SIG-M5 treated with dmso at 0.1 percent for 504 hours (cell line): ENCODE measurements around the gene ADGRL2.

ENCODE experiments used
- DNase-seq: peaks from one replicate; lab custom pipeline; 2025; ENCODE audit not compliant: unreplicated experiment; lab: John Stamatoyannopoulos, UW

The ADGRL2 gene

DNA sequence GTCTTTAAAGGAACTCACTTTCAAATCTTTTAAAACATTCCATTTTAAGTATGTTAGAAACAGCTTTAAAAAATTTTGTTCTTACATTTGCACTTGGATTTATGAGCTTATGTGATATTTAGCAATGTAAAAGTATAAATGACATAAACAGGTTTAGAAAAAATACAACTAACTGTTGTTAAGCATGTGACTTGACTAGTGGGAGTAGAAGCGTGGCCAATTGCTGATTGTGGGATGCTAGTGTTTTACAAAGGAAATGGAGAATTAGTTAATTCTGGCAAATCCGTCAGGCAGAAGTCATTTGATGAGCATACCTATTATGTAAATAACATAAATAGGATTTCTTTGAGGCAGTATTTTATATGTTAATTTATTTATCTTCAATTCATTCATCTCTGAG is 175.8 kb downstream of the ADGRL2 start:
- no peak for DNase-seq

DNA sequence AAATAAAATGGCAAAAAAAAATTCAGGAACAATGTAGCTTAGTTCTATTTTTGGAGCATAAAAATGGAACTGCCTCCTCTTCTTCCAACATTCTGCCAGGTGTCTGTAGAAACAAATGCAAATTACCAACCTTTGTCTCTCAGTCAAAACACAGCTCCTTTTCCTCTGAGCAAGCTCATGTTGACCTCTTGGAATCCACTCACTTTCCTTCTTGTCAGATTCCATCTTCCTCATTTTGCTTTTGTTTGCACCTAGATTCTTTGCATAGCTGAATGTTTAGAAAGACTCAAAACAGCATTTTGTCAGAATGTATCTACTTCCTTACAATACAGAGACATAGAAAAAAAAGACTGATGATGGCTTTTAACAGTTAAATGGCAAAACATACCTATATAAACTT is 178.2 kb downstream of the ADGRL2 start:
- DNase-seq = no peak

DNA sequence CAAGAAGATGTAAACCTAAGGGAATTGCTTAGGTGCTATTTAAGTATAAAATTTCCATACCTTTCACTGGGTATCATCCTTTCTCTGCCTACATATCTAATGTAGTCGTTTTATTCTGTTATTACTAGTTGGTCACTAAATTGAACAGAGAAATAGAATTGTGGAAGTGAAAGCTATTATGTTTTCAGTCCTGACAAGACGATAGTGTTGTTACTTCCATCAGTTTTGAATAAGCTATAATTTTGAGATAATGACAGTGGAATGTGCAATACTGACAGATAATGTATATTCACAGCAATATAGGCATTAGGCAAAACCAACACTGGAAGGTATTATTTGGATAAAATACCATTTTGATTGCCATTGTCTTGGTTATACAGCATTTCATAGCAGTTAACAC is 181.8 kb downstream of the ADGRL2 start:
- DNase-seq = no peak

DNA sequence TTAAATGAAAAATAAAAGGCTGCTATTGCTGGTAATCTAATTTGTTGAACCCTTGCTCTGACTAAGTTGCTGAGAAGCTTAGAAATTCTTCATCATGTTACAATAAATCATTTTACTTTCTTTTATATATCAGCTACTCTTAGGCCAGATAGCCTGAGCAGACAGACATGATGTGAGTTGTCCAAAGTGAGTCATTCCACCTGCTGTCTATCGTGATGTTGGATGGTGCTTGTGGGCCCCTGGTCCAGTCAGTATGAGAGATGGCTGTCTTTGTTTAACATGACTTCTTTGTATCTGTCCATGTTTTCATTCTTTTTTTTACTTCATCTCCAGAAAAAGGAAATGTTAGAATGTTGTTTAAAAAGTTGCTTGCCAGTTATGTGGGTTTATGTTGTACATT is 188.8 kb downstream of the ADGRL2 start:
- DNase-seq = no peak

DNA sequence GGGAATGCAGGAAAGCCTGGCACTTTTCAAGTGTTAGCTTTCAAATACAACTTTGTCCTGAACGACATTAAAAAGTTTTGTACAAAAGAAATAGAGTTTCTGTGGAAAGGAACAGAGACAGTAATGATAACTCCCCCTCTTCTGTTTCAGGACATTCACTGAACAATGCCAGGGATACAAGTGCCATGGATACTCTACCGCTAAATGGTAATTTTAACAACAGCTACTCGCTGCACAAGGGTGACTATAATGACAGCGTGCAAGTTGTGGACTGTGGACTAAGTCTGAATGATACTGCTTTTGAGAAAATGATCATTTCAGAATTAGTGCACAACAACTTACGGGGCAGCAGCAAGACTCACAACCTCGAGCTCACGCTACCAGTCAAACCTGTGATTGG is 189.5 kb downstream of the ADGRL2 start:
- no peak for DNase-seq

DNA sequence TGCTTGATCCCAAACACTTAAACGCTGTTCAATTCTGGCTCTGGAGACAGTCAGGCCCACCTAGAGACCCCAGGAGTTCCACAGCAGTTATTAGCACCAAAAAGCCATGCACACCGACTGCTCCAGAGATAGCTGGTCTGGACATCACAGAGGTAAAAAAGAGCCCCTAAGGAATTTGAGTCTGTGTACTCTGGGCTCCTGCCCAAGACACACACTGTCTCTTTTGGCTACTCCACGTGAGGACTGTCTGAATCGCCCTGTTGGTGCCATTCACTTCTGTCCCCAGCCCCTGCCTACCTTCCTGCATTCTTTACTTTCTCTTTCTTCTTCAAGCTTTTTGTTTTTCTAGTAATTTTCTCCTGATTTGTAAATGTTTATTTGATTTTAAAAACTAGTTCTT is 197.4 kb downstream of the ADGRL2 start:
- DNase-seq = no peak

DNA sequence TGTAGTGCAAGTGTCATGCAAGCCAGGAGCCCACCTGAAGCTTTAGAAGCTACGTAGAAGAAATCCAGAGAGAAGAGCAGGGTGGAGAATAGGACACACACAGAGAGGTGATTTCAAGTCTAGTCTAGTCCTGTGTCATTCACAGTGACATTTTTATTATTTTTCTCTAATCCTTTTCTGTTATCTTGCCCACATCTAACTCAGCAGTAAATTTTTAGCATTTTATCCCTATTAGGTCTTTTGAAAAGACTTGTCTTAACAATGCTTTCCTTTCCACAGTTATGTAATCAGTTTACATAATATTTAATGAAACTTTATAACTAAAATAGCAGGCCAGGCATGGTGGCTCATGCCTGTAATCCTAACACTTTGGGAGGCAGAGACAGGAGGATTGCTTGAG is 198.6 kb downstream of the ADGRL2 start:
- DNase-seq = no peak

DNA sequence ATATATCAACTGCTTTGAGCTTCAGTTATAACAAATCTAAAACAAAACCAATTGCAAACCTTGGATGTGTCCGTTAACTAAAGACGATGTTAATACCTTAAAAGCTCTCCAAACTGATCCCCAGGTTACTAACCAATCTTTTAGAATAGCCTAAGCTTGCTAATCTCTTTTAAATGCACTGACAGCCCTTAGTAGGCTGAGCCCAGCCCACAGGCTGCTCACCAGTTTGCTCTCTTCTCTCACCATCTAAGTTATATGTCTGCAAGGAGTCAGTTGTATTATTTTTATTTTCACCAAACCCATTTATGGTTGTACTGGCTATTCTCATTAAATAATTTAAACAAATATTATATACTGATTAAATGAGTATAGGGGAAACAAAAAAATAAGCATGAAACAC is 199.5 kb downstream of the ADGRL2 start:
- no peak for DNase-seq

DNA sequence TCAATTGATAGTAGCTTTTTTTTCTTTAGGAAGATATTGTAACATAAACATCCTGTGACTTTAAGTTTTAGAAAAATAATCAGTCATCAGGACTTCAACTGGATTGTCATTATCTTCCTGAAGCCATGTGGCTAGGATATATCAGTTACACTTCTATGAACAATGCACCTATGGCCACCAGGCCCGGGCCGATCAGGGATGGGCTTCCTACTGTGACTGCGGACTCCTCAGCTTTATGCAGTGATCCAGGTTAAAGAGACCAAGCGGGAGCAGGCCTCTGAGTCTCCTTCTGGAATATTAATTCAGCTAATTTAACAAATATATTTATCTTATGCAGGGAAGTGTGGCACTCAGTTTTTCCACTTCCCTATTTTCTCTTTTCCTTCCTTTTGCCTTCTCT is 200.6 kb downstream of the ADGRL2 start:
- no peak for DNase-seq

DNA sequence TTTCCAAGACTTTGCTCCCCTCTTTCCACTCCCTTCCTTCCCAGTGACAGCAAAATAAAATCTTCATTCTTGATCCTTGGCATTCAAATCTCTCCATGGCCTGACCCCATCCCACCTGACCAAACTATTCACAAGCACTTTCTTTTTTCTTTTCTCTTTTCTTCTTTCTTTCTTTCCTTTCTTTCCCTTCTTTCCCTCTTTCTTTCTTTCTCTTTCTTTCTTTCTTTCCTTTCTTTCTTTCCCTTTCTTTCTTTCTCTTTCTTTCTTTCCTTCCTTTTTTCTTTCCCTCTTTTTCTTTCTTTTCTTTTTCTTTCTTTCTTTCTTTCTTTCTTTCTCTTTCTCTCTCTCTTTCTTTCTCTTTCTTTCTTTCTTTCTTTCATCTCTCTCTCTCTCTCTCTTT is 207.1 kb downstream of the ADGRL2 start:
- DNase-seq = no peak

DNA sequence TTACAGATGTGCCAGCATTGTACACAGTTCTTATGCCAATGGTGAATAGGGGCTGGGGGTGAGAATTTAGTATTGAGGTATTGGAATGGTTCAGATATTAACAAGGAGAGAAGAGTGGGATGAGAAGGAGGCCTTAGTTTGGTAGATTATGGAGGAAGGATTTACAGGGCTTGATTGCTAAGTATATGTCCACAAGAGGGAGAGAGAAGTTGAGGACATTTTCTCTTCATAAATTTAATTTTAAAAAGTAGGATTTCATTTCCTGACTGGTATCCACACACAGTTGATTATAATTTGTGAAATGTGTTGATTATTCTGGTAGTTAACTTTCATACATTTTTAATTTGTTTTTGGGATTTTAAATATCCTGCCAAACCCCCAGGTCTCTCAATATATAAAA is 213.0 kb downstream of the ADGRL2 start:
- DNase-seq = no peak

DNA sequence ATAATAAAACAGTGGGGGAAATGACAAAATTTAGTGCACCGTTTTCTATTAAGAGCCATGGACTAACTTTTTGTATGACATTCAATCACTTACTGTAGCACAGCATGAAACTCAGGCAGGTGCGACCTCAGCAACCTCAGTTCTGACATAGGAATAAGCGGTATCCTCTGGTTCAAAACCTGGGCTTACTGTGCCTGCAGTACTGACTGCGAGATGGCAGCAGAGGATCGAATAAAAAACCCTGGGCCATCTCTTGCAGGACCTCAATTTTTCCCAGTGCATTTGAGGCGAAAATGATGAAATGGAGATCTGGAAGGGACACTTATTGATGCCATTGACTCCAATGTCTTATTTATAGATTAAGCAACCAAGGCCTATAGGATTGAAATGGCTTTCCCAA is 214.7 kb downstream of the ADGRL2 start:
- DNase-seq = no peak

DNA sequence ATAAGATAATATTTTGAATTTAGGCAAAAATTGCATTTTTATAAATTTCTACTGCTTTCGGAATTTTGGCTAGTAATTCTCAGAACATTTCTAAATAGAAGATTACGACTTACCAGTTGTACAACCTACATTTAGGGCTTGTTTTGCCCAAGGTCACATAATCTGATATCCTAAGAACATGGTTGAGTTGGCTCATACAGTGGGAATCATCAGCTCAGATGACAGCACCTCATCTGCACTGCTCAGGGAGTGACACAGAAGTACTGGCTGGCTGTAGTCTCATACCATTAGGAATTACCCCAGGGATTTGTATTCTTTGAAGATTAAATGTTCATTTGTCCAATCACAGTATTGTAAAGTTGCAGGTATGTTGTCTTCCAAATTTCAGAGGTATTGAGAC is 217.6 kb downstream of the ADGRL2 start:
- DNase-seq = no peak

DNA sequence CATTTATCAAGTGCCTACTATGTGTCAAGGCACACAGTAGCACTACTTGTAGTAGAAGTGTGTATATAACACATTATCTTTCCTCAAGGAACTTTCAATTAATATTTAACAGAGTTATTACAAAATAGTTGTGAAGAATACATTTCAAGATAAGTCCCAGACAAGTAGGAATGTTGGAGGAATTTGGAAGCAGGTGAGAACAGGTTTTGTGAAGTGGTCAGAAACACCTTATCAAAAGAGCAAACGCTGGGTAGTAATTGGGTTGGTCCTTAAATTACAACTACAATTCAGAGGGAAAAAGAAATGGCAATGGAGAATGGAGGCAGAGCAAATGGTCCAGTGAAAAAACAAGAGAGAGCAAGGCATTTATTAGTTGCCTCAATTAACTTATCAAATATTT is 218.8 kb downstream of the ADGRL2 start:
- DNase-seq = no peak

DNA sequence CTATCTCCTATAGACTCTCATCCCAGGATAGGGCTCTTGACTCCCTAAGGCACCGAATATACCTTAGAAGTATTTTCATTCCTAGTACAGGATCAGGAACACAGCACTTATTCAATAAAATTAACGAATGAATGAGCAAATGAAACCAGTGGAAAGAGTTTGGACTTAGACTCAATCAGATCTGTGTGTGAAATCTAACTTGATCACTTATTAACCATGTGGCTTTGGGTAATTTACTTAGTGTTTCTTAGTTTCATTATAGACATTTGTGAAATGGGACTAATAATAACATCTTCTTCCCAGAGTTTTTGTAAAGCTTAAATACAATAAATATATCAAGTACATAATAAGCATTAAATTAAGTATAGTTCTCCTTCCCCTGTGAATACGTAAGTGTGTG is 230.1 kb downstream of the ADGRL2 start:
- no peak for DNase-seq

DNA sequence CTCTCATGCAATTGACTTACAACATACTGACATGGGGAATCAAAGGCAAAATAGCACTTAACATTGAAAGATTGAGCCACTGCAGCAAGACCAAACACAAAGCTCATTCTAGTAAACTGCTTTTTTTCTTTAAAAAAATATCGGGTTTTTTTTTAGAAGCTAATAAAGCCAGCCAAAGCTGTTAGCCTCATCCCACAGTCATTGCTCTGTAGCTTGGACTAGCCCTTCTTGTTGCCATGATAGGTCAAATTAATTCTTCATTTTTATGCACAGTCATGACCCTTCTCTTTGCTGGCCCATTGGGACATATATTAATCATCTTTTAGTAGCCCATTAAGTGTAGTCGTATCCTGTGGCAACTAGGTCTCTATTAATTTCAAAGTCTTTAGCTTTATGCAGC is 231.3 kb downstream of the ADGRL2 start:
- no peak for DNase-seq

DNA sequence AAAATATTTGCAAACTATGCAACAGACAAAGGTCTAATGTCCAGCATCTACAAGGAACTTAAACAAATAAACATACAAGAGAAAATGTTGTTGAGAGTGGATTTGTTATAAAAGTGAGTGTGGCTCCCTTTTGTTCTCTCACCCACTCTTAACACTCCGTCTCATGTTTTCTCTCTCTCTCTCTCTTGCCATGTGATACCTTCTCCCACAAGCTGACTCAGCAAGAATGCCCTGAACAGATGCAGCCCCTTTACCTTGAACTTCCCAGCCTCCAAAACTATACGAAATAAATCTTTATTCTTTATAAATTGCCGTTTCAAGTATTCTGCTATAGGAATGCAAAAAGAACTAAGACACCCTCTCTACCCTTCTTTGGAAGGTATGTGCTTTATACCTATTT is 234.1 kb downstream of the ADGRL2 start:
- no peak for DNase-seq
